Suppressor macrophage (primary cell): ENCODE data around the gene ITGAL.

Experiments used
- DNase-seq, 4 experiments: peaks; one replicate each; pipeline ENCODE4 v3.0.0-alpha.2; 2020 to 2022

ITGAL gene

DNA sequence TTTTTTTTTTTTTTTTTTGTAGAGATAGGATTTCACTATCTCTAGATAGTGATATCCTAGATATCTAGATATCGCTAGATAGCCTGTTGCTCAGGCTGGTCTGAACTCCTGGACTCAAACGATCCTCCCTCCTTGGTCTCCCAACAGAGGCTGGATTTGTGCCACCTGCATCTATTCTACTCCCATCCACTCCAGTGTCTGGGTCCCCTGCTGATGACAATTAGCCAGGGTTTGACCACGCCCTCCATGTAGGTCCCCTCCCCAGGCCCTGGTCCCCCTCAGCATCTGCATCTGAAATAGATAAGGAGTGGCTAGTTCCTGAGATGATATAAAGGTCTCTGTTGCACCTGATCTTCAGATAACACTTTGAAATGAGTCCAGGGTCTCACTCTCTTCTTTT, 96.7 kb downstream of the ITGAL start:
- no peak for DNase-seq

DNA sequence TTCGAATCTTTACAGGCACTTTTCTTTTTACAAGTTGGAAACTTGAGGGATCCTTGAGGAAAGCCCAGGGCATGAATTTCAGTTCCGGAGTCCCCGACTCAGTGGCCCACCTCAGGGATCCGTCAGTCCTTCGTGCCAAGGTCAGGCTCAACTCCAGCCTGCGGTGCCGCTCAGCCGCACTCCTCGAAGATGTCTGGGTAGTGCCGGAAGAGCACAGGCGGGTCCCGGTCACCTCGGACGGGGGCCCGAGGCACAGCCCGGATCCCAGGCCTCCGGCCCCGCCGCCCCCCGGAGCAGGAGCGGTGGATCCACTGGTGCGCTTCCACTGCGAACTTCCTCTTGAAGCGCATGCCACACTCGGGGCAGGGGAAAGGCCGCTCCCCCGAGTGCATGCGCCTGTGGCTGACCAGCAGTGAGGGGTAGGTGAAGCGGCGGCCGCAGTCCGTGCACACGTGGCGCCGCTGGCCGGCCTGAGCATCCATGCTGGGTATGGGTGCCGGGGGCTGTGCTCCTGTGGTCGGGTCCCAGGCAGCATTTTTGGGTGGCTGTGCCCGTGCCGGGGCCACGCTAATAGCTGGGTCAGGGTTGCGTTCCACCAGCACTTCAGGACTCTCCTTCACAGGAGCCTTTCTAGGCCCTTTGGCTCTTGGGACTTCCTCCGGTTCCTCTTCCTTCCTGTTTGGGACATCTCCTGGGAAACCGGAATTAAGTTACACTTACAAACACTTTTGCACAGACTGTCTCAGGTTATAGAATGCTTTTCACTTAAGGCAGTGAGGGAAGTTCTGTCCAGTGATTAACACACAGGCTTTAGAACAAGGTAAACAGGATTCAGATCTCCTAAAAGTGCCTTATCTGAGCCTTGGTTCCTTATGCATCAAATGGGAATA, 97.4 kb downstream of the ITGAL start:
- DNase-seq, result peak in 3 of 4 experiments; percentile 37 to 41 (median 41)

DNA sequence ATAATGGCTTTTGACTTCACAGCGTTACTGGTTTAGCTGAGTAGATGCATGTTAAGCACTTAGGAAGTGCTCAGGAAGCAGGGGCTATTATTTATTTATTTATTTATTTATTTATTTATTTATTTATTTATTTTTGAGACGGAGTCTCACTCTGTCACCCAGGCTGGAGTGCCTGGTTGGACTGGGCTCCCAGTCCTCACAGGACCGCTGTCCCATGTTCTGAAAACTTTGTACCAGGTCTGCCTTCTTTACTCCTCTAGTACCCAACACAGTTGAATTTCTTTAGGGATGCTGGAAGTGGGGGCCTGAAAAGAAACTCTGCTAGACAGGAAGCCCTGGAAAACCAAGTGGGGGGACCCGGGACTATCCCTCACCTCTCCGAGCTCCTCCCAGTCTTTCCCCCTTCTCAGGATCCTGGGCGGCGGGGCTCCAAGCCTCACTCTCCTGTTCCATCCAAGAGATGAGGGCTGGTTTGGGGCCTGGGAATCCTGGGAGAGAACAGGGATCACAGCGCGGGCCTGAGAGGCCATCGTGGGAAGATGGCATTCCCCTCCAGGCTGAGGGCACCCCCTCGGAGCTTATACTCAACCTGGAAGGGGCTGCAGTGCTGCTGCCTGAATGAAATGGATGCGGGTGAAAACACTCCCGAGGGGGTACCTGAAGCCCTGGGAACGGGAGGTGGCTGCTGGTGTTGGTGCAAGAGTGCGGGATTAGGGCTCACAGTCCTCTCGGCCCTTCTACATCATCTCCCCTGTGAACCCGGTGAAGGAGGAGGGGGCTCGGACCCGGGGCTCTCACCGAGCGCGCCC, 98.3 kb downstream of the ITGAL start:
- DNase-seq, result peak in 2 of 4 experiments; percentile 24 to 29

DNA sequence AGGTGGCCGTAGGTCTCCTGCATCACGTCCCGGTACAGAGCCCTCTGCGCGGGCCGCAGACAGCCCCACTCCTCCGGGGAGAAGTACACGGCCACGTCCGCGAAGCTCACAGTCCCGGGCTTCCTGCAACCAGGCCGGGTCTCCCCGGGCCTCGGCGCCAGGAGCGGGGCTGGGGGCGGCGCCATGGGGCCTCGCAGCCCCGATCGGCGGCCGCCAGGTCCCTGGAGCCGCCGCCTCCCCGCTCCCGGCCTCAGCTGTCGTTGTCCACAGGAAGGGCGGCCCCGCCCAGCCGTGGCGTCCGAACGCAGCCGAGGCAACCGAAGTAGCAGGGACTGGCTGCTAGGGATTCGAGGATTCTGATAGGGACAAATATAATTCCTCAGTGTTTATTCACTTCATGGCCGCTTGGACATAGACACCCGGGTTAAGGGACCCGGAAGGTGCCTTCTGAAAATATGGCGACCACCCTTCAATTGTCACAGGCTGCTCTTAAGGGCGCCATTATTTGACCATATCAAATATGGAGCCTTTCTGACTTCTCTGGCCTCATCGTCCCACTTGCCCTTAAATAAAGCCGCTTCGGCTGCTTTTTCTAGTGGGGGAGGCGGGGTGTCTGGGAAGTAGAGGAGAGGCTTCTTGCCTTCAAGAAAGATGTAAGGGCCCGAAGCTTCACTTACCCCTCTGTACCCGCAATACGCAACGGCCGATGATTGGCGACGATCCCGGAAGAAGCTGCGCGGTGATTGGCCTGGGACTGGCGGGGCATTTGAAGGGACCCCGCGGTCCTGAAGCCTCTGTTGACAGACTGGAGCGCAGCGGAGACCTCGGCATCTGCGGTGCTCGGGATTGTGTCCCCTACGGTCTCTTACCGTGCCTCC, 99.1 kb downstream of the ITGAL start, which contains the start of gene ZNF688:
Gene ZNF688 (minus strand): TSS at position 270 of the 878 bp plus-strand sequence. CDS start 85 bp downstream, at position 185.
- peak; percentile 93 to 97 (median 96) for DNase-seq
